ENCODE measurements around the gene MAN2A2. TPM values are rescaled to one million over a fixed set of nuclear protein-coding genes. Genes with fewer than 3 reads are reported as not detected.

MAN2A2 gene
- total RNA-seq, 1 experiment from 2014 or later, result 31.0 TPM

DNA sequence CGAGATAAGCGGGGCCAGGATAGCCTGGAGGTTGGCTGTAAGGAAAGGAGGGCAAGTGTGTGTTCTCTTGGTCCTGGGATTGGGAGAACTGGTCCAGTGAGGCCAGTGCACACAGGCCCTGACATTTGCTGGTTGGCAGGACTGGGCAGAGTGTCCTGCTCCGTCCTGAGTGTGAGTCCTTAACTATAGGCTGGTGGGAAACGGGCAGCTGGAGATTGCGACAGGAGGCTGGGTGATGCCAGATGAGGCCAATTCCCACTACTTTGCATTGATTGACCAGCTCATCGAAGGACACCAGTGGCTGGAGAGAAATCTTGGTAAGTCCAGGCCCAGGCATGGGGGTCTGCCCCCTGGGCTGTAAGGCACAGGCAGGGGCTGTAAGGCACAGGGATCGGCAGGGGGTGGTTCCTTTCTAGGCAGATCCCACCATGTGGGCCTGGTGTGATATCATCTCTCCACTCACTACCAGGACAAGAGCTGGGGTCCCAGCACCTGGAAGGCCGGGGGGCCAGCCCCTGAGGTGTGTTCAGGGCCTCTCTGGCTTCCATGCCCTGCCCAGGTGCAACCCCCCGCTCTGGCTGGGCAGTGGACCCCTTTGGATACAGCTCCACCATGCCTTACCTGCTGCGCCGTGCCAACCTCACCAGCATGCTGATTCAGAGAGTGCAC is 3.2 kb downstream of the MAN2A2 start:
- H3K4me3 Mint-ChIP-seq, result no peak overlapping the region
- H3K36me3 Mint-ChIP-seq, result peaks cover 7% of the 10 kb centered on the region
- peaks cover 19% of the 10 kb centered on the region for H3K27me3 Mint-ChIP-seq (ENCODE audit: low read depth)
- TF ChIP-seq ESRRA (CRISPR knock-in tag; IDR thresholded peaks at IDR 0.05; ENCODE audit: borderline replicate concordance), result no peak
- no peak for TF ChIP-seq EMX1 (CRISPR knock-in tag; IDR thresholded peaks at IDR 0.05)
- TF ChIP-seq TEAD1 (CRISPR knock-in tag; IDR thresholded peaks at IDR 0.05), result no peak
- TF ChIP-seq HMGA2 (CRISPR knock-in tag; IDR thresholded peaks at IDR 0.05), result no peak
- no peak for TF ChIP-seq ZNF396 (CRISPR knock-in tag; IDR thresholded peaks at IDR 0.05; ENCODE audit: borderline replicate concordance)
- TF ChIP-seq ZNF317 (CRISPR knock-in tag; IDR thresholded peaks at IDR 0.05; ENCODE audit: borderline replicate concordance, low read depth), result no peak
- no peak for TF ChIP-seq ZMAT4 (CRISPR knock-in tag; IDR thresholded peaks at IDR 0.05)
- TF ChIP-seq, protein P1, sequence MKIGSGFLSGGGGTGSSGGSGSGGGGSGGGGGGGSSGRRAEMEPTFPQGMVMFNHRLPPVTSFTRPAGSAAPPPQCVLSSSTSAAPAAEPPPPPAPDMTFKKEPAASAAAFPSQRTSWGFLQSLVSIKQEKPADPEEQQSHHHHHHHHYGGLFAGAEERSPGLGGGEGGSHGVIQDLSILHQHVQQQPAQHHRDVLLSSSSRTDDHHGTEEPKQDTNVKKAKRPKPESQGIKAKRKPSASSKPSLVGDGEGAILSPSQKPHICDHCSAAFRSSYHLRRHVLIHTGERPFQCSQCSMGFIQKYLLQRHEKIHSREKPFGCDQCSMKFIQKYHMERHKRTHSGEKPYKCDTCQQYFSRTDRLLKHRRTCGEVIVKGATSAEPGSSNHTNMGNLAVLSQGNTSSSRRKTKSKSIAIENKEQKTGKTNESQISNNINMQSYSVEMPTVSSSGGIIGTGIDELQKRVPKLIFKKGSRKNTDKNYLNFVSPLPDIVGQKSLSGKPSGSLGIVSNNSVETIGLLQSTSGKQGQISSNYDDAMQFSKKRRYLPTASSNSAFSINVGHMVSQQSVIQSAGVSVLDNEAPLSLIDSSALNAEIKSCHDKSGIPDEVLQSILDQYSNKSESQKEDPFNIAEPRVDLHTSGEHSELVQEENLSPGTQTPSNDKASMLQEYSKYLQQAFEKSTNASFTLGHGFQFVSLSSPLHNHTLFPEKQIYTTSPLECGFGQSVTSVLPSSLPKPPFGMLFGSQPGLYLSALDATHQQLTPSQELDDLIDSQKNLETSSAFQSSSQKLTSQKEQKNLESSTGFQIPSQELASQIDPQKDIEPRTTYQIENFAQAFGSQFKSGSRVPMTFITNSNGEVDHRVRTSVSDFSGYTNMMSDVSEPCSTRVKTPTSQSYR (CRISPR knock-in tag; IDR thresholded peaks at IDR 0.05), result no peak
- TF ChIP-seq NFYB (CRISPR knock-in tag; conservative IDR thresholded peaks at IDR 0.05; ENCODE audit: low read depth), result no peak
- no peak for TF ChIP-seq E2F1 (CRISPR knock-in tag; IDR thresholded peaks at IDR 0.05)
- no peak for TF ChIP-seq JAZF1 (CRISPR knock-in tag; IDR thresholded peaks at IDR 0.05)
- no peak for TF ChIP-seq MLX (CRISPR knock-in tag; IDR thresholded peaks at IDR 0.05)
- TF ChIP-seq FOXP4 (CRISPR knock-in tag; IDR thresholded peaks at IDR 0.05), result no peak
- TF ChIP-seq TP53 (CRISPR knock-in tag; IDR thresholded peaks at IDR 0.05), result no peak
- no peak for TF ChIP-seq E2F4 (CRISPR knock-in tag; IDR thresholded peaks at IDR 0.05; ENCODE audit: borderline replicate concordance, low read depth)
- H3K9me3 Mint-ChIP-seq, result no peaks in the 10 kb centered on the region
- ChIA-PET POLR2A (no interaction called here), CTCF (interaction anchor here (4.7 to 7.3 kb wide), 2 partner anchors 22 to 27 kb away, joined by 46 to 194 read pairs; partner anchors contain the start of genes FES, HDDC3 and UNC45A)
- H3K4me1 Mint-ChIP-seq, result peaks cover 20% of the 10 kb centered on the region
- DNase-seq (ENCODE audit: low spot score) (no peak), ATAC-seq (no peak)
- no peak overlapping the region for H3K27ac Mint-ChIP-seq

GRCh38 chr15:90907051-90907660 is 4.1 kb downstream of the MAN2A2 start:
- CTCF ChIA-PET, result no interaction called here
- Mint-ChIP-seq H3K36me3 (peaks cover 7% of the 10 kb centered on the region), H3K27ac (no peak overlapping the region), H3K27me3 (ENCODE audit: low read depth) (peaks cover 15% of the 10 kb centered on the region), H3K4me1 (peaks cover 12% of the 10 kb centered on the region), H3K4me3 (no peak overlapping the region), H3K9me3 (no peaks in the 10 kb centered on the region)
- no peak for DNase-seq (ENCODE audit: low spot score)
- POLR2A ChIA-PET, result no interaction called here
- ATAC-seq, result no peak
- no peak for TF ChIP-seq ELF4 (CRISPR knock-in tag; IDR thresholded peaks at IDR 0.05; ENCODE audit: low read depth)
- TF ChIP-seq ZMAT4 (CRISPR knock-in tag; IDR thresholded peaks at IDR 0.05), result no peak
- TF ChIP-seq, protein P2, sequence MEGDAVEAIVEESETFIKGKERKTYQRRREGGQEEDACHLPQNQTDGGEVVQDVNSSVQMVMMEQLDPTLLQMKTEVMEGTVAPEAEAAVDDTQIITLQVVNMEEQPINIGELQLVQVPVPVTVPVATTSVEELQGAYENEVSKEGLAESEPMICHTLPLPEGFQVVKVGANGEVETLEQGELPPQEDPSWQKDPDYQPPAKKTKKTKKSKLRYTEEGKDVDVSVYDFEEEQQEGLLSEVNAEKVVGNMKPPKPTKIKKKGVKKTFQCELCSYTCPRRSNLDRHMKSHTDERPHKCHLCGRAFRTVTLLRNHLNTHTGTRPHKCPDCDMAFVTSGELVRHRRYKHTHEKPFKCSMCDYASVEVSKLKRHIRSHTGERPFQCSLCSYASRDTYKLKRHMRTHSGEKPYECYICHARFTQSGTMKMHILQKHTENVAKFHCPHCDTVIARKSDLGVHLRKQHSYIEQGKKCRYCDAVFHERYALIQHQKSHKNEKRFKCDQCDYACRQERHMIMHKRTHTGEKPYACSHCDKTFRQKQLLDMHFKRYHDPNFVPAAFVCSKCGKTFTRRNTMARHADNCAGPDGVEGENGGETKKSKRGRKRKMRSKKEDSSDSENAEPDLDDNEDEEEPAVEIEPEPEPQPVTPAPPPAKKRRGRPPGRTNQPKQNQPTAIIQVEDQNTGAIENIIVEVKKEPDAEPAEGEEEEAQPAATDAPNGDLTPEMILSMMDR (IDR thresholded peaks at IDR 0.05), result no peak
- TF ChIP-seq JAZF1 (CRISPR knock-in tag; IDR thresholded peaks at IDR 0.05), result no peak
- no peak for TF ChIP-seq MYBL2 (CRISPR knock-in tag; IDR thresholded peaks at IDR 0.05)
- no peak for TF ChIP-seq ZNF121 (CRISPR knock-in tag; IDR thresholded peaks at IDR 0.05)
- TF ChIP-seq, protein P3, sequence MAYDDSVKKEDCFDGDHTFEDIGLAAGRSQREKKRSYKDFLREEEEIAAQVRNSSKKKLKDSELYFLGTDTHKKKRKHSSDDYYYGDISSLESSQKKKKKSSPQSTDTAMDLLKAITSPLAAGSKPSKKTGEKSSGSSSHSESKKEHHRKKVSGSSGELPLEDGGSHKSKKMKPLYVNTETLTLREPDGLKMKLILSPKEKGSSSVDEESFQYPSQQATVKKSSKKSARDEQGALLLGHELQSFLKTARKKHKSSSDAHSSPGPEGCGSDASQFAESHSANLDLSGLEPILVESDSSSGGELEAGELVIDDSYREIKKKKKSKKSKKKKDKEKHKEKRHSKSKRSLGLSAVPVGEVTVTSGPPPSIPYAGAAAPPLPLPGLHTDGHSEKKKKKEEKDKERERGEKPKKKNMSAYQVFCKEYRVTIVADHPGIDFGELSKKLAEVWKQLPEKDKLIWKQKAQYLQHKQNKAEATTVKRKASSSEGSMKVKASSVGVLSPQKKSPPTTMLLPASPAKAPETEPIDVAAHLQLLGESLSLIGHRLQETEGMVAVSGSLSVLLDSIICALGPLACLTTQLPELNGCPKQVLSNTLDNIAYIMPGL (CRISPR knock-in tag; IDR thresholded peaks at IDR 0.05), result no peak
- no peak for TF ChIP-seq GABPB1 (CRISPR knock-in tag; IDR thresholded peaks at IDR 0.05)

All from WTC11 (cell line).